Neural cell (in vitro differentiated cells): ENCODE measurements around the gene SLC9A3. TPM values are rescaled to one million over a fixed set of nuclear protein-coding genes. Genes with fewer than 3 reads are reported as not detected.

Experiments
- H2AFZ ChIP-seq: fragments of 200-600, 300-800 bp; sonication (generic), shearing (Covaris generic); 2 replicates; pipeline ENCODE4 v1.6.0; 2014; ENCODE audit warnings: low read depth, mild to moderate bottlenecking, antibody characterized with exemption, low read length, moderate library complexity
- H3F3A ChIP-seq: fragments of 200-600 bp; shearing (Covaris generic); 2 replicates; pipeline ENCODE4 v1.6.1; 2016; ENCODE audit warnings: mild to moderate bottlenecking, moderate library complexity, mixed read lengths, antibody characterized with exemption, low read length; ENCODE audit not compliant: insufficient read depth, poor library complexity, severe bottlenecking
- H3K27ac ChIP-seq: fragments of 200-600, 300-800 bp; sonication (generic), shearing (Covaris generic); 2 replicates; pipeline ENCODE4 v1.5.1; 2014; ENCODE audit warnings: mild to moderate bottlenecking, low read length, moderate library complexity
- H3K27me3 ChIP-seq: fragments of 300-800, 200-600 bp; sonication (generic), shearing (Covaris generic); 2 replicates; pipeline ENCODE4 v1.6.0; 2014; ENCODE audit warnings: mild to moderate bottlenecking, low read depth, low read length, moderate library complexity; ENCODE audit not compliant: insufficient read depth
- H3K36me3 ChIP-seq: fragments of 300-800, 200-600 bp; sonication (generic), shearing (Covaris generic); 2 replicates; pipeline ENCODE4 v1.5.1; 2014; ENCODE audit warnings: mild to moderate bottlenecking, antibody characterized with exemption, low read length, moderate library complexity; ENCODE audit not compliant: insufficient read depth
- H3K4me2 ChIP-seq: fragments of 300-800, 200-600 bp; sonication (generic), shearing (Covaris generic); 2 replicates; pipeline ENCODE4 v1.6.0; 2014; ENCODE audit warnings: mild to moderate bottlenecking, low read length
- H3K4me3 ChIP-seq: fragments of 300-800, 200-600 bp; sonication (generic), shearing (Covaris generic); 2 replicates; pipeline ENCODE4 v1.5.1; 2014; ENCODE audit warnings: mild to moderate bottlenecking, low read length, moderate library complexity
- H3K79me2 ChIP-seq: fragments of 200-600 bp; shearing (Covaris generic); replicated peaks from 2 replicates; pipeline ENCODE4 v1.6.0; 2014; ENCODE audit warnings: mild to moderate bottlenecking, low read length, moderate library complexity; ENCODE audit not compliant: insufficient read depth
- H3K9ac ChIP-seq: fragments of 300-800, 200-600 bp; sonication (generic), shearing (Covaris generic); 2 replicates; pipeline ENCODE4 v1.6.1; 2016; ENCODE audit warnings: mild to moderate bottlenecking, low read length, mixed read lengths
- H3K9me2 ChIP-seq: fragments of 200-600 bp; shearing (Covaris generic); 2 replicates; pipeline ENCODE4 v1.6.1; 2016; ENCODE audit warnings: mild to moderate bottlenecking, low read length, mixed read lengths; ENCODE audit not compliant: insufficient read depth
- H3K9me3 ChIP-seq: fragments of 200-600, 300-800 bp; sonication (generic), shearing (Covaris generic); 2 replicates; pipeline ENCODE4 v1.6.1; 2016; ENCODE audit warnings: mild to moderate bottlenecking, mixed run types, low read length, moderate library complexity, mixed read lengths
- H4K20me1 ChIP-seq: fragments of 200-600 bp; shearing (Covaris generic); 2 replicates; pipeline ENCODE4 v1.6.1; 2016; ENCODE audit warnings: mild to moderate bottlenecking, mixed run types; ENCODE audit not compliant: insufficient read depth
- CTCF ChIP-seq: fragments of 450-650 bp; IDR thresholded peaks from 2 replicates; pipeline ENCODE4 v1.5.1; 2014; ENCODE audit warnings: antibody characterized with exemption, mild to moderate bottlenecking, moderate library complexity; ENCODE audit not compliant: poor library complexity, severe bottlenecking
- EP300 ChIP-seq: fragments of 450-650 bp; conservative IDR thresholded peaks from 2 replicates; pipeline ENCODE4 v1.6.1; 2014; ENCODE audit warnings: antibody characterized with exemption, mild to moderate bottlenecking, moderate library complexity; ENCODE audit not compliant: poor library complexity, severe bottlenecking
- EZH2 ChIP-seq: fragments of 200-600, 300-800 bp; shearing (Covaris generic), sonication (generic); IDR thresholded peaks from 2 replicates; pipeline ENCODE4 v1.6.1; 2014; ENCODE audit warnings: antibody characterized with exemption, low read length, borderline replicate concordance, mild to moderate bottlenecking; ENCODE audit not compliant: insufficient read depth, poor library complexity, severe bottlenecking
- MXI1 ChIP-seq: fragments of 450-650 bp; conservative IDR thresholded peaks from 2 replicates; pipeline ENCODE4 v1.6.1; 2014; ENCODE audit warnings: antibody characterized with exemption, mild to moderate bottlenecking; ENCODE audit not compliant: poor library complexity, severe bottlenecking
- POLR2AphosphoS5 ChIP-seq: IDR thresholded peaks from 2 replicates; pipeline ENCODE4 v1.6.1; 2012
- RAD21 ChIP-seq: fragments of 450-650 bp; conservative IDR thresholded peaks from 2 replicates; pipeline ENCODE4 v1.6.1; 2014; ENCODE audit warnings: antibody characterized with exemption, mild to moderate bottlenecking, moderate library complexity
- SMC3 ChIP-seq: fragments of 450-650 bp; conservative IDR thresholded peaks from 2 replicates; pipeline ENCODE4 v1.6.1; 2014; ENCODE audit warnings: antibody characterized with exemption, mild to moderate bottlenecking, moderate library complexity; ENCODE audit not compliant: poor library complexity
- TAF1 ChIP-seq: IDR thresholded peaks from 2 replicates; pipeline ENCODE4 v1.6.1; 2012; ENCODE audit warnings: low read depth
- polyA plus RNA-seq: library from polyadenylated mRNA; depleted of rRNA; stranded (reverse); fragments of >200 nt; gene quantifications from 2 replicates; pipeline ENCODE4 v1.2.3, GENCODE V29; 2014
- TF ChIP-seq, protein P1 (sequence below): IDR thresholded peaks from 2 replicates; pipeline ENCODE4 v1.6.1; 2012; ENCODE audit warnings: borderline replicate concordance

The SLC9A3 gene
- polyA plus RNA-seq, 1 donor from 2014 or later: 4.0 TPM

- no peak overlapping the region for H2AFZ ChIP-seq
- H3K9ac ChIP-seq: no peak overlapping the region
- H3F3A ChIP-seq: no peaks in the 10 kb centered on the region
- H3K27me3 ChIP-seq: no peaks in the 10 kb centered on the region
- H3K27ac ChIP-seq: no peak overlapping the region
- no peak for TF ChIP-seq SMC3
- no peak for TF ChIP-seq POLR2AphosphoS5
- H3K9me2 ChIP-seq: no peaks in the 10 kb centered on the region
- H3K36me3 ChIP-seq: no peaks in the 10 kb centered on the region
- H4K20me1 ChIP-seq: no peaks in the 10 kb centered on the region
- no peak overlapping the region for H3K4me2 ChIP-seq
- H3K79me2 ChIP-seq: no peaks in the 10 kb centered on the region
- H3K9me3 ChIP-seq: no peaks in the 10 kb centered on the region
- H3K4me3 ChIP-seq: no peak overlapping the region
Measured at GRCh38 chr5:427415-428087, 96.7 kb downstream of the SLC9A3 start.

DNA sequence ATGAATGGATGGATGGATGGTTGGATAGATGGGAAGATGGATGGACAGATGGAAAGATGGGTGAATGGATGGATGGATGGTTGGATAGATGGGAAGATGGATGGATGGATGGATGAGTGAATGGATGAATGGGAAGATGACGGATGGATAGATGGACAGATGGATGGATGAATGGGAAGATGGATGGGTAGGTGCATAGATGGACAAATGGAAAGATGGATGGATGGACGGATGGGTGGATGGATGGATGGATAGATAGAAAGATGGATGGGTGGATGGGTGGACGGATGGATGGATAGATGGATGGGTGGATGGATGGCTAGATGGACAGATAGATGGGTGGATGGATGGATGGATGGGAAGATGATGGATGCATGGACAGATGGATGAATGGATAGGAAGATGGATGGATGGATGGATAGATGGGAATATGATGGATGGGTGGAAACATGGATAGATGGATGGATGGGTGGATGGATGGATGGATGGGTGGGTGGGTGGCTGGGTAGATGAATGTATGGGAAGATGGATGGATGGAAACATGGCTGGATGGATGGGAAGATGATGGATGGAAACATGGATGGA is 97.8 kb downstream of the SLC9A3 start:
- Histone ChIP-seq H2AFZ (no peak overlapping the region), H3K9ac (no peak overlapping the region), H3K79me2 (no peaks in the 10 kb centered on the region), H3K27ac (no peak overlapping the region), H3K9me2 (no peaks in the 10 kb centered on the region), H3F3A (no peaks in the 10 kb centered on the region), H3K36me3 (no peaks in the 10 kb centered on the region), H4K20me1 (no peaks in the 10 kb centered on the region), H3K4me2 (no peak overlapping the region), H3K9me3 (no peaks in the 10 kb centered on the region), H3K4me3 (no peak overlapping the region), H3K27me3 (no peaks in the 10 kb centered on the region)
- TF ChIP-seq CTCF (no peak), EP300 (no peak), RAD21 (no peak)

DNA sequence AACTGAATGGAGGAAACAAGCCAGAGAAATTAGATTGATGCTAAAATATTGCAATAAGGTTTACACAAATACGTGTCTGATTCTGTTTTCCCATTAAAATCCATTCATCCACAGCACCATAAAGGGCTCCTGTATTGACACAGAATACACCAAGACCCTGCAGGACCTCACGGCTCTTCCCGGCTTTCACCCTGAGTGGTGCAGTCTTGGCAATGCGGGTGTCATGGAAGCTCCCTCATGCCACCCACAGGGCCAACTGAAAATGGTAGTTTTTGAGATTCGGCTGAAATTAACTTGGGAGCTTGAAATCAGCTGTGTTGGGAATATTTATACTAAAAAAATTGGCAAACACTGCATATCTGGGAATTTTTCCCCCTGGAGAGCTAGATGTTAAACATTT is 98.5 kb downstream of the SLC9A3 start:
- H3K9me3 ChIP-seq: no peaks in the 10 kb centered on the region
- no peaks in the 10 kb centered on the region for H3K79me2 ChIP-seq
- H3K27me3 ChIP-seq: no peaks in the 10 kb centered on the region
- H3K27ac ChIP-seq: no peak overlapping the region
- H3K4me2 ChIP-seq: no peak overlapping the region
- H3K36me3 ChIP-seq: no peaks in the 10 kb centered on the region
- no peak overlapping the region for H2AFZ ChIP-seq
- H3K4me3 ChIP-seq: no peak overlapping the region
- no peak overlapping the region for H3K9ac ChIP-seq
- H4K20me1 ChIP-seq: no peaks in the 10 kb centered on the region
- H3F3A ChIP-seq: no peaks in the 10 kb centered on the region
- TF ChIP-seq POLR2AphosphoS5 (no peak), EP300 (no peak), MXI1 (no peak), EZH2 (no peak), SMC3 (no peak), TAF1 (no peak), CTCF (no peak), RAD21 (no peak)
- TF ChIP-seq, protein P1, sequence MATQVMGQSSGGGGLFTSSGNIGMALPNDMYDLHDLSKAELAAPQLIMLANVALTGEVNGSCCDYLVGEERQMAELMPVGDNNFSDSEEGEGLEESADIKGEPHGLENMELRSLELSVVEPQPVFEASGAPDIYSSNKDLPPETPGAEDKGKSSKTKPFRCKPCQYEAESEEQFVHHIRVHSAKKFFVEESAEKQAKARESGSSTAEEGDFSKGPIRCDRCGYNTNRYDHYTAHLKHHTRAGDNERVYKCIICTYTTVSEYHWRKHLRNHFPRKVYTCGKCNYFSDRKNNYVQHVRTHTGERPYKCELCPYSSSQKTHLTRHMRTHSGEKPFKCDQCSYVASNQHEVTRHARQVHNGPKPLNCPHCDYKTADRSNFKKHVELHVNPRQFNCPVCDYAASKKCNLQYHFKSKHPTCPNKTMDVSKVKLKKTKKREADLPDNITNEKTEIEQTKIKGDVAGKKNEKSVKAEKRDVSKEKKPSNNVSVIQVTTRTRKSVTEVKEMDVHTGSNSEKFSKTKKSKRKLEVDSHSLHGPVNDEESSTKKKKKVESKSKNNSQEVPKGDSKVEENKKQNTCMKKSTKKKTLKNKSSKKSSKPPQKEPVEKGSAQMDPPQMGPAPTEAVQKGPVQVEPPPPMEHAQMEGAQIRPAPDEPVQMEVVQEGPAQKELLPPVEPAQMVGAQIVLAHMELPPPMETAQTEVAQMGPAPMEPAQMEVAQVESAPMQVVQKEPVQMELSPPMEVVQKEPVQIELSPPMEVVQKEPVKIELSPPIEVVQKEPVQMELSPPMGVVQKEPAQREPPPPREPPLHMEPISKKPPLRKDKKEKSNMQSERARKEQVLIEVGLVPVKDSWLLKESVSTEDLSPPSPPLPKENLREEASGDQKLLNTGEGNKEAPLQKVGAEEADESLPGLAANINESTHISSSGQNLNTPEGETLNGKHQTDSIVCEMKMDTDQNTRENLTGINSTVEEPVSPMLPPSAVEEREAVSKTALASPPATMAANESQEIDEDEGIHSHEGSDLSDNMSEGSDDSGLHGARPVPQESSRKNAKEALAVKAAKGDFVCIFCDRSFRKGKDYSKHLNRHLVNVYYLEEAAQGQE: no peak
- no peaks in the 10 kb centered on the region for H3K9me2 ChIP-seq
